ENCODE data around the gene CUBN. TPM values are rescaled to one million over a fixed set of nuclear protein-coding genes. Genes with fewer than 3 reads are reported as not detected.

CUBN gene
- total and polyA plus RNA-seq, 2 of the 13 experiments (the other 11 are each of a cell fraction or from before 2014, with no cell fraction given), result 0.27 to 0.32 TPM

DNA sequence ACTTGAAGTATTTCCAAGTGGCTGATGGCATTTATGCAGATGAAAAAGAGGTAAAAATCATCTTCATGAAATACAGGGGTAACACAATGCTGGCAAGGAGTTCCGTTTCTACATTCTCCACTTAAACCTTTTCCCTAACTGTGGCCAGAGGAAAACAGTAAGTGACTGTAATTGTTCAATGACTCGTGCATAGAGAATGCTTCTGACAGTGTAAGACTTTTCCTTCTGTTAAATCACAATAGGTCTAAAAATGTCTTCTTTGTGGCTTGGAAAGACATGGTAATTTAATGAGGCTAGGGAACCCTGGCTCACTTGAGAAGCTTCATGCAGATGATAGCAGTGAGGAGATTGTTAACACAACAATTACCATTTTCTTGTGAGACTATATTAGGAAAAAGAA, 262.1 kb downstream of the CUBN start:
- Histone ChIP-seq H3K4me1 (ENCODE audit: insufficient read depth, low read length) (no peaks in the 10 kb centered on the region), H3K27ac (ENCODE audit: extremely low read length, insufficient read depth, low read length) (no peak overlapping the region), H3K9ac (ENCODE audit: insufficient read depth, low read depth, low read length) (no peak overlapping the region), H3K9me3 (ENCODE audit: low read length) (no peaks in the 10 kb centered on the region), H3K4me3 (replicated peaks in 1 of 3; ENCODE audit: insufficient read depth in 1 of 3, low read depth in 2 of 3, low read length in 3 of 3) (no peak overlapping the region), H3K79me2 (ENCODE audit: insufficient read depth, low read length) (no peaks in the 10 kb centered on the region), H3K36me3 (replicated peaks in 1 of 2; ENCODE audit: control insufficient read depth in 1 of 2, insufficient read depth in 2 of 2, low read length in 2 of 2) (no peaks in the 10 kb centered on the region), H3K4me2 (ENCODE audit: low read depth, low read length) (no peak overlapping the region), H2AFZ (ENCODE audit: low read length) (no peak overlapping the region), H4K20me1 (ENCODE audit: insufficient read depth, low read length) (no peaks in the 10 kb centered on the region), H3K27me3 (ENCODE audit: control insufficient read depth in 1 of 2, insufficient read depth in 2 of 2, low read length in 2 of 2) (no peaks in the 10 kb centered on the region)
- BruUV-seq (replicated peaks), result no TSS peak
- FAIRE-seq, result no peak
- in situ Hi-C loops (cut with HindIII; ENCODE audit: extremely low pct_ligation_motif_present, low pct_unique_long_range_greater_than_20kb) (no loop called here), intact Hi-C loops (cut with micrococcal nuclease; ENCODE audit: unreplicated experiment) (no loop called here)
- ChIA-PET POLR2A (no interaction called here), CTCF (ENCODE audit: low intra/inter-chr PET ratio, low total read pairs) (no interaction called here)
- ATAC-seq, result no peak
- TF ChIP-seq, protein P1, sequence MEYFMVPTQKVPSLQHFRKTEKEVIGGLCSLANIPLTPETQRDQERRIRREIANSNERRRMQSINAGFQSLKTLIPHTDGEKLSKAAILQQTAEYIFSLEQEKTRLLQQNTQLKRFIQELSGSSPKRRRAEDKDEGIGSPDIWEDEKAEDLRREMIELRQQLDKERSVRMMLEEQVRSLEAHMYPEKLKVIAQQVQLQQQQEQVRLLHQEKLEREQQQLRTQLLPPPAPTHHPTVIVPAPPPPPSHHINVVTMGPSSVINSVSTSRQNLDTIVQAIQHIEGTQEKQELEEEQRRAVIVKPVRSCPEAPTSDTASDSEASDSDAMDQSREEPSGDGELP (IDR thresholded peaks at IDR 0.05; ENCODE audit: borderline replicate concordance, low read depth), result no peak
- TF ChIP-seq, protein P2, sequence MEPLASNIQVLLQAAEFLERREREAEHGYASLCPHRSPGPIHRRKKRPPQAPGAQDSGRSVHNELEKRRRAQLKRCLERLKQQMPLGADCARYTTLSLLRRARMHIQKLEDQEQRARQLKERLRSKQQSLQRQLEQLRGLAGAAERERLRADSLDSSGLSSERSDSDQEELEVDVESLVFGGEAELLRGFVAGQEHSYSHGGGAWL (CRISPR knock-in tag; IDR thresholded peaks at IDR 0.05), result no peak
- TF ChIP-seq, protein P3, sequence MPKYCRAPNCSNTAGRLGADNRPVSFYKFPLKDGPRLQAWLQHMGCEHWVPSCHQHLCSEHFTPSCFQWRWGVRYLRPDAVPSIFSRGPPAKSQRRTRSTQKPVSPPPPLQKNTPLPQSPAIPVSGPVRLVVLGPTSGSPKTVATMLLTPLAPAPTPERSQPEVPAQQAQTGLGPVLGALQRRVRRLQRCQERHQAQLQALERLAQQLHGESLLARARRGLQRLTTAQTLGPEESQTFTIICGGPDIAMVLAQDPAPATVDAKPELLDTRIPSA (CRISPR knock-in tag; IDR thresholded peaks at IDR 0.05; ENCODE audit: borderline replicate concordance), result no peak
- TF ChIP-seq, protein P4, sequence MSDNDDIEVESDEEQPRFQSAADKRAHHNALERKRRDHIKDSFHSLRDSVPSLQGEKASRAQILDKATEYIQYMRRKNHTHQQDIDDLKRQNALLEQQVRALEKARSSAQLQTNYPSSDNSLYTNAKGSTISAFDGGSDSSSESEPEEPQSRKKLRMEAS (IDR thresholded peaks at IDR 0.05), result no peak
- TF ChIP-seq ZNF792 (CRISPR knock-in tag; IDR thresholded peaks at IDR 0.05) (no peak), NFYB (CRISPR knock-in tag; IDR thresholded peaks at IDR 0.05) (no peak), SOX13 (IDR thresholded peaks at IDR 0.05) (no peak), SOX13 (CRISPR knock-in tag; conservative IDR thresholded peaks at IDR 0.05 in 1 of 2, IDR thresholded peaks at IDR 0.05 in 1 of 2) (no peak)
- TF ChIP-seq, protein P5, sequence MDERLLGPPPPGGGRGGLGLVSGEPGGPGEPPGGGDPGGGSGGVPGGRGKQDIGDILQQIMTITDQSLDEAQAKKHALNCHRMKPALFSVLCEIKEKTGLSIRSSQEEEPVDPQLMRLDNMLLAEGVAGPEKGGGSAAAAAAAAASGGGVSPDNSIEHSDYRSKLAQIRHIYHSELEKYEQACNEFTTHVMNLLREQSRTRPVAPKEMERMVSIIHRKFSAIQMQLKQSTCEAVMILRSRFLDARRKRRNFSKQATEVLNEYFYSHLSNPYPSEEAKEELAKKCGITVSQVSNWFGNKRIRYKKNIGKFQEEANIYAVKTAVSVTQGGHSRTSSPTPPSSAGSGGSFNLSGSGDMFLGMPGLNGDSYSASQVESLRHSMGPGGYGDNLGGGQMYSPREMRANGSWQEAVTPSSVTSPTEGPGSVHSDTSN (CRISPR knock-in tag; IDR thresholded peaks at IDR 0.05), result no peak
- 0% methylated on average over 2 of the region's 2 CpGs for WGBS (ENCODE audit: low lambda C conversion rate)
- no peak for DNase-seq (ENCODE audit: low spot score)
